Activated CD4-positive, alpha-beta T cell treated with anti-CD3 and anti-CD28 coated beads for 1 hour (primary cell): ENCODE results near the gene MINDY4B.
"Not testable (repeated sequence)": the region's sequence is repeated elsewhere in the genome, so short reads cannot be mapped to it uniquely, and the experiment has no call there.

Source experiments
- DNase-seq: peaks from one replicate; pipeline ENCODE4 v3.0.0-alpha.2; 2020

MINDY4B gene

GRCh38 chr3:150898046-150898754, 7.0 kb downstream of the MINDY4B start:
- DNase-seq = no peak

GRCh38 chr3:150897592-150897991, 7.6 kb downstream of the MINDY4B start:
- no peak for DNase-seq

- DNase-seq = no peak
These were observed 14.4 kb downstream of the MINDY4B start for GRCh38 chr3:150890831-150891230.

- DNase-seq = no peak
These were observed 14.9 kb downstream of the MINDY4B start for GRCh38 chr3:150890295-150890694.

- no peak for DNase-seq
These were observed 16.1 kb downstream of the MINDY4B start for GRCh38 chr3:150889106-150889505.

GRCh38 chr3:150887031-150887430, 18.2 kb downstream of the MINDY4B start:
- no peak for DNase-seq

GRCh38 chr3:150885535-150885934, 19.7 kb downstream of the MINDY4B start:
- DNase-seq = no peak

- no peak for DNase-seq
These were observed 26.2 kb downstream of the MINDY4B start for GRCh38 chr3:150878996-150879575.

GRCh38 chr3:150878290-150878689, 26.9 kb downstream of the MINDY4B start:
- DNase-seq = no peak

- DNase-seq = no peak
These were observed 27.9 kb downstream of the MINDY4B start for GRCh38 chr3:150877303-150877702.

GRCh38 chr3:150876611-150877265, 28.5 kb downstream of the MINDY4B start:
- DNase-seq = no peak

GRCh38 chr3:150875548-150875947, 29.7 kb downstream of the MINDY4B start:
- DNase-seq = no peak

- DNase-seq = no peak
These were observed 30.5 kb downstream of the MINDY4B start for GRCh38 chr3:150874666-150875219.

GRCh38 chr3:150871192-150871591, 34.0 kb downstream of the MINDY4B start:
- DNase-seq = no peak

- no peak for DNase-seq
These were observed 34.8 kb downstream of the MINDY4B start for GRCh38 chr3:150870406-150870805.

GRCh38 chr3:150868282-150868681, 37.0 kb downstream of the MINDY4B start:
- no peak for DNase-seq

GRCh38 chr3:150867434-150867833, 37.8 kb downstream of the MINDY4B start:
- no peak for DNase-seq

- not testable (repeated sequence) for DNase-seq
These were observed 41.3 kb downstream of the MINDY4B start for GRCh38 chr3:150863921-150864320.

GRCh38 chr3:150861851-150862250, 43.4 kb downstream of the MINDY4B start:
- no peak for DNase-seq

GRCh38 chr3:150857936-150858335, 47.3 kb downstream of the MINDY4B start:
- not testable (repeated sequence) for DNase-seq

- no peak for DNase-seq
These were observed 55.0 kb downstream of the MINDY4B start for GRCh38 chr3:150850191-150850590.

- no peak for DNase-seq
These were observed 56.4 kb downstream of the MINDY4B start for GRCh38 chr3:150848864-150849263.

GRCh38 chr3:150847433-150847832, 57.8 kb downstream of the MINDY4B start:
- DNase-seq = no peak

GRCh38 chr3:150844484-150844883, 60.8 kb downstream of the MINDY4B start:
- DNase-seq = no peak
